ENCODE data around the gene PLXNC1.
"Not testable (repeated sequence)": the region's sequence is repeated elsewhere in the genome, so short reads cannot be mapped to it uniquely, and the experiment has no call there.

Gene PLXNC1

DNA sequence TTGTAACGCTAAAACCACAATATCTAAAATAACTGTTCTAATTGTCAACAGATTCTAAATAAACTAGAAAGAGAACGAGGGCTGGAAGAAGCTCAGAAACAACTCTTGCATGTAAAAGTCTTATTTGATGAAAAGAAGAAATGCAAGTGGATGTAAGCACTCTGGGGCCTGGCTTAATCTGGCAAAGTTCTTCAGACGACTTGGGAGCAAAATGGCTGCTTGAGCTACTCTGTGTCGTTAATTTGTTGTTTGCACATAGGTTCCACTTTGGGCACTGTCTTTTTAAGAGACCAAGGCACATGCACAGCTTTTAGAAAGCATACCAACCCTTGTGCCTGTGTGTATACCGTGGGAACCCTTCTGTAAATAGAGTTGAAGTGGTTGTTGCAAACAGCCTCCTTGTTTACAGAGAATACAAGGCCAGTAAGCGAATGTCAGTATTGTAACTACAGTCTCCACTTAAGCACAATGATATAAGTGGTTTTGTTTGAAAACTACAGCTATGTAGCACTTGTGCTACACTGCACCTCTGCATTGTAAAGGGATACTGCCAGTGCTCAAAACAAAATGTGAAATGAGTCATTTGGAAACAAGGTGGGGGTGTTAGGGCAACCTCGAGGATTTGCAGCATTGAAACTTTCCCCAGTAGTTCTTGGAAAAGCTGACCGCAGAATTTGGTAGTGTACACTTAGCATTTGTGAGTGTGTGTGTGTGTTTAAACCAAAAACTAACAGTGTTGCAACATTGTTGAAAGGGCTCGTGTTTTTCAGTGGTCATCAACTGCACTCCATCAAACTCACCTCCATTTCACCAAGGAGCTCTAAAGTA, 157.0 kb downstream of the PLXNC1 start:
- no peak for DNase-seq (ENCODE audit: extremely low spot score)
- POLR2A ChIA-PET: no interaction called here
- TF ChIP-seq L3MBTL2 (conservative IDR thresholded peaks at IDR 0.05): no peak
- TF ChIP-seq NFRKB (IDR thresholded peaks at IDR 0.05): no peak
- TF ChIP-seq BHLHE40 (IDR thresholded peaks at IDR 0.05; ENCODE audit: borderline replicate concordance): no peak
- TF ChIP-seq, protein P1, sequence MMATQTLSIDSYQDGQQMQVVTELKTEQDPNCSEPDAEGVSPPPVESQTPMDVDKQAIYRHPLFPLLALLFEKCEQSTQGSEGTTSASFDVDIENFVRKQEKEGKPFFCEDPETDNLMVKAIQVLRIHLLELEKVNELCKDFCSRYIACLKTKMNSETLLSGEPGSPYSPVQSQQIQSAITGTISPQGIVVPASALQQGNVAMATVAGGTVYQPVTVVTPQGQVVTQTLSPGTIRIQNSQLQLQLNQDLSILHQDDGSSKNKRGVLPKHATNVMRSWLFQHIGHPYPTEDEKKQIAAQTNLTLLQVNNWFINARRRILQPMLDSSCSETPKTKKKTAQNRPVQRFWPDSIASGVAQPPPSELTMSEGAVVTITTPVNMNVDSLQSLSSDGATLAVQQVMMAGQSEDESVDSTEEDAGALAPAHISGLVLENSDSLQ (IDR thresholded peaks at IDR 0.05): no peak
- no peak for TF ChIP-seq SP1 (IDR thresholded peaks at IDR 0.05)
- TF ChIP-seq ARNT (IDR thresholded peaks at IDR 0.05): no peak
- no peak for TF ChIP-seq ZNF384 (IDR thresholded peaks at IDR 0.05)
- CTCF ChIA-PET: no interaction called here

DNA sequence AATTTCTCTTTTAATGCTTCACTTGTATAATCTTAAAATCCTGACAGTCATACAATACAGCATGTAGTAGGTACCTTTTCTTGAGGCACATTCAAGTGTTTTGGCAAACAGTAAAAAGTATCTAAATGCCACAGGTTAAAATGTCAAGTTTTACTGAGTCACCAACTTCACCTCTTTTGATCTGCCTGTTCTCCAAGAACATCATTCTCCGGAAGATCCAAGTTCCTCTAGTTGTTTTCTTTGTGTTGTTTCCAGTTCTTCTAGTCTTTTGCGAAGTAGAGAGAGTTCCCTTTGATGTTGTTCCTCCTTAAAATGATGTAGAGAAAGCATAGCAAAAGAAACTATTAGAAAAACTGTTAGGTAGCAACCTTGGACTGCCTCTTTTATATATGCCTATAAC, 160.2 kb downstream of the PLXNC1 start:
- TF ChIP-seq CTBP1 (IDR thresholded peaks at IDR 0.05; ENCODE audit: borderline replicate concordance) (no peak), TARDBP (IDR thresholded peaks at IDR 0.05) (no peak), FOXA1 (IDR thresholded peaks at IDR 0.05) (no peak), FOXM1 (IDR thresholded peaks at IDR 0.05; ENCODE audit: borderline replicate concordance) (no peak), FOXK2 (IDR thresholded peaks at IDR 0.05) (no peak), LEF1 (IDR thresholded peaks at IDR 0.05; ENCODE audit: borderline replicate concordance) (no peak), HDGF (IDR thresholded peaks at IDR 0.05; ENCODE audit: borderline replicate concordance) (no peak), SUZ12 (IDR thresholded peaks at IDR 0.05) (no peak), NFRKB (IDR thresholded peaks at IDR 0.05) (no peak), ELF4 (IDR thresholded peaks at IDR 0.05) (no peak), BHLHE40 (IDR thresholded peaks at IDR 0.05; ENCODE audit: borderline replicate concordance) (no peak), SP1 (IDR thresholded peaks at IDR 0.05) (no peak), ARNT (IDR thresholded peaks at IDR 0.05) (no peak), L3MBTL2 (conservative IDR thresholded peaks at IDR 0.05) (no peak), ZNF384 (IDR thresholded peaks at IDR 0.05) (no peak)
- TF ChIP-seq, protein P1 (IDR thresholded peaks at IDR 0.05): no peak
- CTCF ChIA-PET: no interaction called here
- DNase-seq (ENCODE audit: extremely low spot score): no peak
- POLR2A ChIA-PET: no interaction called here

DNA sequence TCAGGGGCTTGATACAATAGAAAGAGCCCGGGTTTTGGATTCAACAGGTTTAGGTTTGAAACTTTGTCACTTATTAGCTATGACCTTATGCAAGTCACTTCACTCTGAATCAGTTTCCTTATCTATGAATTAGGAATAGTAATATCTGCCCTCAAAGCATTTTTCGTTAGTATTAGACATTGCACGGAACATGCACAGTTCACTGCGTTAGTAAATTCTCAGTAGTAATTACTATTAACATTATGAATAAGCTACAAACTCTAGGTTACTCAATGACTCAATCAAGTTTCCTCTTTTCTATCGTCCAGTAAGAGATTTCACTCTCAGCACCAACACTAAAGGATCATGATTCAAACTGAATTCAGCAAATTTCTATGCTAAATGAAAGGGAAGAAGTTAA, 161.0 kb downstream of the PLXNC1 start:
- no peak for TF ChIP-seq LEF1 (IDR thresholded peaks at IDR 0.05; ENCODE audit: borderline replicate concordance)
- TF ChIP-seq CTBP1 (IDR thresholded peaks at IDR 0.05; ENCODE audit: borderline replicate concordance): no peak
- TF ChIP-seq HDGF (IDR thresholded peaks at IDR 0.05; ENCODE audit: borderline replicate concordance): no peak
- TF ChIP-seq TARDBP (IDR thresholded peaks at IDR 0.05): no peak
- TF ChIP-seq NFRKB (IDR thresholded peaks at IDR 0.05): no peak
- no peak for TF ChIP-seq SUZ12 (IDR thresholded peaks at IDR 0.05)
- no peak for TF ChIP-seq FOXK2 (IDR thresholded peaks at IDR 0.05)
- no peak for TF ChIP-seq ELF4 (IDR thresholded peaks at IDR 0.05)
- TF ChIP-seq ZNF384 (IDR thresholded peaks at IDR 0.05): no peak
- TF ChIP-seq SP1 (IDR thresholded peaks at IDR 0.05): no peak
- no peak for TF ChIP-seq ARNT (IDR thresholded peaks at IDR 0.05)
- TF ChIP-seq BHLHE40 (IDR thresholded peaks at IDR 0.05; ENCODE audit: borderline replicate concordance): no peak
- TF ChIP-seq FOXA1 (IDR thresholded peaks at IDR 0.05): no peak
- TF ChIP-seq FOXM1 (IDR thresholded peaks at IDR 0.05; ENCODE audit: borderline replicate concordance): no peak
- no peak for TF ChIP-seq L3MBTL2 (conservative IDR thresholded peaks at IDR 0.05)
- TF ChIP-seq, protein P1 (IDR thresholded peaks at IDR 0.05): no peak
- DNase-seq (ENCODE audit: extremely low spot score): no peak
- POLR2A ChIA-PET: no interaction called here
- CTCF ChIA-PET: no interaction called here

DNA sequence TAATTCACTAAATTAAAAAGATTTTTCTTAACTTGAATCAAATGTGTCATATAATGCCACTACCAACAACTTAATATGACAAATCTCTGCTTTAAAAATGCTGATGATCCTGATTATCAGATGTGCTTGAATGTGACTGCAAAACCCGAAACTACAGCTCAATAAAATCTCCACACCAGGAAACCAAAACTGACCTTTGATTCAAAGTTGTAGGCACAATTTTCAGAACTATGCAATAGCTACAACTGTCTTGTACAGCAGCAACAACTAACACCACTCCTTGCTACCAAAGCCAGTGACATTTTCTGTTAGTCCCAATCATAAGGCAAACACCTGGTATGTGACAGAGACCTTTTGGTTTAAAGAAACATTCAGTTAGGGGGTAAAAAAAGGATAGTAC, 164.0 kb downstream of the PLXNC1 start:
- POLR2A ChIA-PET: no interaction called here
- TF ChIP-seq HDGF (IDR thresholded peaks at IDR 0.05; ENCODE audit: borderline replicate concordance) (no peak), FOXM1 (IDR thresholded peaks at IDR 0.05; ENCODE audit: borderline replicate concordance) (no peak), FOXA1 (IDR thresholded peaks at IDR 0.05) (no peak), NFRKB (IDR thresholded peaks at IDR 0.05) (no peak), TARDBP (IDR thresholded peaks at IDR 0.05) (no peak), CTBP1 (IDR thresholded peaks at IDR 0.05; ENCODE audit: borderline replicate concordance) (no peak), L3MBTL2 (conservative IDR thresholded peaks at IDR 0.05) (no peak), SUZ12 (IDR thresholded peaks at IDR 0.05) (no peak), ARNT (IDR thresholded peaks at IDR 0.05) (no peak), ELF4 (IDR thresholded peaks at IDR 0.05) (no peak), FOXK2 (IDR thresholded peaks at IDR 0.05) (no peak), LEF1 (IDR thresholded peaks at IDR 0.05; ENCODE audit: borderline replicate concordance) (no peak), BHLHE40 (IDR thresholded peaks at IDR 0.05; ENCODE audit: borderline replicate concordance) (no peak), SP1 (IDR thresholded peaks at IDR 0.05) (no peak), ZNF384 (IDR thresholded peaks at IDR 0.05) (no peak)
- TF ChIP-seq, protein P1 (IDR thresholded peaks at IDR 0.05): no peak
- no peak for DNase-seq (ENCODE audit: extremely low spot score)
- CTCF ChIA-PET: no interaction called here

DNA sequence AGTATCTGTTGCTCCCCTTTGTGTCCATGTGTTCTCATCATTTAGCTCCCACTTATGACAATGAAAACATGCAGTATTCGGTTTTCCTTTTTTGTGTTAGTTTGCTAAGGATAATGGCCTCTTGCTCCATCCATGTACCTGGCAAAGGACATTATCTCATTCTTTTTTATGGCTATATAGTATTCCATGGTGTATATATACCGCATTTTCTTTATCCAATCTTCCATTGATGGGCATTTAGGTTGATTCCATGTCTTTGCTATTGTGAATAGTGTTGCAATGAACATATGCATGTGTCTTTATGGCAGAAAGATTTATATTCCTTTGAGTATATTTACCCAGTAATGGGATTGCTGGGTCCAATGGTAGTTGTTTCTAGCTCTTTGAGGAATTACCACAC, 168.2 kb downstream of the PLXNC1 start:
- DNase-seq (ENCODE audit: extremely low spot score); CTCF ChIA-PET; POLR2A ChIA-PET: not testable (repeated sequence)
